HepG2 (cell line): ENCODE results near the gene CPZ. TPM values are rescaled to one million over a fixed set of nuclear protein-coding genes. Genes with fewer than 3 reads are reported as not detected.

Source experiments
- ATAC-seq: fragments of 200-7000 bp; cut with Tn5 transposase; 3 replicates; pipeline ENCODE4 v1.9.1; 2020; ENCODE audit warnings: mild to moderate bottlenecking, moderate library complexity
- BruUV-seq: library from RNA; stranded (reverse); fragments of 400-500 nt; replicated peaks from 2 replicates; lab custom pipeline; 2021; lab: Mats Ljungman, UMichigan
- CTCF ChIA-PET: fragments of 300-600 bp; formaldehyde crosslinking; extraction: SDS; loops from one replicate; lab custom pipeline; 2021; ENCODE audit warnings: low total read pairs, inconsistent platforms, low intra/inter-chr PET ratio; lab: Yijun Ruan, JAX
- POLR2A ChIA-PET: fragments of 350-600 bp; sonication (Branson Sonifier 250); formaldehyde crosslinking; loops from one replicate; lab custom pipeline; 2020; ENCODE audit warnings: antibody characterized with exemption, inconsistent platforms; lab: Yijun Ruan, JAX
- DNase-seq: peaks from one replicate; pipeline ENCODE4 v3.0.0-alpha.2; 2015; ENCODE audit warnings: low spot score
- FAIRE-seq: peaks from 3 replicates; lab custom pipeline; 2011; peaks lifted over from hg19 to GRCh38; lab: Jason Lieb, UNC
- H2AFZ ChIP-seq: one replicate; pipeline ENCODE4 v1.6.1; 2011; ENCODE audit warnings: low read length, inconsistent platforms
- H3K27ac ChIP-seq: fragments of 300-600 bp; 3 replicates; pipeline ENCODE4 v1.8.0; 2011; ENCODE audit warnings: mixed run types, mild to moderate bottlenecking, mixed read lengths, low read length, inconsistent platforms; ENCODE audit not compliant: insufficient read depth; ENCODE audit errors: extremely low read length
- H3K27me3 ChIP-seq, 2 experiments: fragments of 200-600 bp in 1 of 2; 2 replicates in 1 of 2; 3 replicates in 1 of 2; pipeline versions ENCODE4 v1.6.0 to v1.8.0; 2011; ENCODE audit warnings: low read length in 2 of 2, mild to moderate bottlenecking in 2 of 2, moderate library complexity in 2 of 2, inconsistent platforms in 1 of 2; ENCODE audit not compliant: insufficient read depth in 2 of 2, control insufficient read depth in 1 of 2
- H3K36me3 ChIP-seq, 2 experiments: fragments of 200-600 bp in 1 of 2; replicated peaks in 1 of 2; 2 replicates in 1 of 2; 3 replicates in 1 of 2; pipeline versions ENCODE4 v1.5.1 to v1.8.0; 2011; ENCODE audit warnings: low read length in 2 of 2, inconsistent platforms in 1 of 2; ENCODE audit not compliant: insufficient read depth in 2 of 2, control insufficient read depth in 1 of 2
- H3K4me1 ChIP-seq: 2 replicates; pipeline ENCODE4 v1.5.1; 2012; ENCODE audit warnings: low read length, inconsistent platforms; ENCODE audit not compliant: insufficient read depth
- H3K4me2 ChIP-seq: 2 replicates; pipeline ENCODE4 v1.6.0; 2011; ENCODE audit warnings: low read depth, low read length, inconsistent platforms
- H3K4me3 ChIP-seq, 3 experiments: fragments of 200-600 bp in 1 of 3; sonication (generic), shearing (Covaris generic) in 1 of 3; replicated peaks in 1 of 3; 2 replicates each; pipeline ENCODE4 v1.5.1; 2011 to 2016; ENCODE audit warnings: low read length in 3 of 3, inconsistent platforms in 2 of 3, low read depth in 2 of 3, mild to moderate bottlenecking in 2 of 3, control low read depth in 1 of 3, mixed read lengths in 1 of 3; ENCODE audit not compliant: insufficient read depth in 1 of 3
- H3K79me2 ChIP-seq: one replicate; pipeline ENCODE4 v1.6.1; 2011; ENCODE audit warnings: low read length, inconsistent platforms; ENCODE audit not compliant: insufficient read depth
- H3K9ac ChIP-seq: 2 replicates; pipeline ENCODE4 v1.6.0; 2011; ENCODE audit warnings: mild to moderate bottlenecking, low read depth, low read length, inconsistent platforms; ENCODE audit not compliant: insufficient read depth
- H3K9me3 ChIP-seq: 2 replicates; pipeline ENCODE4 v1.5.1; 2012; ENCODE audit warnings: mild to moderate bottlenecking, low read length
- H4K20me1 ChIP-seq: 2 replicates; pipeline ENCODE4 v1.6.0; 2011; ENCODE audit warnings: inconsistent platforms, mild to moderate bottlenecking, low read length, moderate library complexity; ENCODE audit not compliant: insufficient read depth
- GRHL1 ChIP-seq: sonication (generic); formaldehyde crosslinking; conservative IDR thresholded peaks from 2 replicates; pipeline ENCODE4 v1.8.0; 2022; ENCODE audit warnings: missing genetic modification reagents
- MBD4 ChIP-seq: IDR thresholded peaks from 2 replicates; pipeline ENCODE4 v1.6.1; 2012; ENCODE audit warnings: low read length, inconsistent platforms, borderline replicate concordance
- MIER3 ChIP-seq: IDR thresholded peaks from 2 replicates; pipeline ENCODE4 v1.6.1; 2016; ENCODE audit warnings: missing compliant biosample characterization, borderline replicate concordance
- RBM22 ChIP-seq: fragments of 200-400 bp; formaldehyde crosslinking; optimal IDR thresholded peaks from 2 replicates; pipeline ENCODE3; 2017; ENCODE audit warnings: mild to moderate bottlenecking, low read length, moderate library complexity
- SRSF9 ChIP-seq: fragments of 200-400 bp; formaldehyde crosslinking; IDR thresholded peaks from 2 replicates; pipeline ENCODE4 v1.6.1; 2018; ENCODE audit warnings: borderline replicate concordance, mild to moderate bottlenecking, low read depth, low read length; ENCODE audit not compliant: insufficient read depth, poor library complexity, severe bottlenecking
- TFDP2 ChIP-seq: sonication (generic); formaldehyde crosslinking; IDR thresholded peaks from 2 replicates; pipeline ENCODE4 v1.4.0; 2020; ENCODE audit warnings: missing genetic modification reagents
- ZFP41 ChIP-seq: sonication (generic); formaldehyde crosslinking; IDR thresholded peaks from 2 replicates; pipeline ENCODE4 v1.4.0; 2020; ENCODE audit warnings: mild to moderate bottlenecking, missing genetic modification reagents, borderline replicate concordance
- ZNF431 ChIP-seq: sonication (generic); formaldehyde crosslinking; IDR thresholded peaks from 2 replicates; pipeline ENCODE4 v1.9.0; 2022; ENCODE audit warnings: missing genetic modification reagents, low read depth, mild to moderate bottlenecking, borderline replicate concordance
- ZSCAN25 ChIP-seq: sonication (generic); formaldehyde crosslinking; IDR thresholded peaks from 2 replicates; pipeline ENCODE4 v1.8.0; 2022; ENCODE audit warnings: mild to moderate bottlenecking, missing genetic modification reagents
- WGBS: methylation state at CpG from one replicate; pipeline ENCODE4 v1.1.6; 2017; ENCODE audit warnings: low lambda C conversion rate; 5-methylcytosine and 5-hydroxymethylcytosine counted together
- in situ Hi-C: cut with HindIII; loops from 2 replicates; pipeline ENCODE4 v1.10.0; 2017; ENCODE audit warnings: low pct_unique_long_range_greater_than_20kb; ENCODE audit not compliant: extremely low pct_ligation_motif_present
- intact Hi-C: fragments of 100-400 bp; cut with micrococcal nuclease; formaldehyde crosslinking; loops from one replicate; pipeline ENCODE4 v1.10.0; 2022; ENCODE audit not compliant: unreplicated experiment
- polyA plus RNA-seq, 8 experiments: library from polyadenylated mRNA; depleted of rRNA in 3 of 8; stranded (reverse) in 7 of 8; unstranded in 1 of 8; fragments of >200 nt; fragmentation: Illumina TruSeq in 4 of 8; extraction: Trizol in 4 of 8; gene quantifications; 2 replicates each; pipeline versions ENCODE4 v1.2.1 to v1.2.3, GENCODE V29; 2011 to 2016; ENCODE audit warnings: low read depth in 4 of 8, missing spikeins in 1 of 8, mixed read lengths in 1 of 8; ENCODE audit not compliant: insufficient read depth in 1 of 8
- total RNA-seq, 5 experiments: library from RNA; depleted of rRNA; stranded (reverse); fragments of >200 nt; fragmentation: Illumina TruSeq; extraction: Trizol; gene quantifications; 2 replicates each; pipeline ENCODE4 v1.2.3, GENCODE V29; 2016; ENCODE audit warnings: low read depth in 1 of 5
- TF ChIP-seq, protein P1 (sequence below): sonication (generic); formaldehyde crosslinking; IDR thresholded peaks from 2 replicates; pipeline ENCODE4 v1.4.0; 2020; ENCODE audit warnings: missing genetic modification reagents, borderline replicate concordance
- TF ChIP-seq, protein P2 (sequence below): IDR thresholded peaks from 2 replicates; pipeline ENCODE4 v1.6.1; 2012; ENCODE audit warnings: low read depth, low read length, improper control_type of control experiment
- TF ChIP-seq, protein P3 (sequence below): sonication (generic); formaldehyde crosslinking; IDR thresholded peaks from 2 replicates; pipeline ENCODE4 v1.4.0; 2020; ENCODE audit warnings: missing genetic modification reagents, mild to moderate bottlenecking, borderline replicate concordance
- TF ChIP-seq, protein P4 (sequence below), 2 experiments: fragments of 450-650 bp in 1 of 2; sonication (generic) in 1 of 2; formaldehyde crosslinking; IDR thresholded peaks; 2 replicates each; pipeline versions ENCODE4 v1.5.0 to v1.8.0; 2020 to 2022; ENCODE audit warnings: mild to moderate bottlenecking in 1 of 2, missing genetic modification reagents in 1 of 2

Gene CPZ
- total and polyA plus RNA-seq, 2 of the 13 experiments (the other 11 are each of a cell fraction or from before 2014, with no cell fraction given), result 0.58 to 0.61 TPM

DNA sequence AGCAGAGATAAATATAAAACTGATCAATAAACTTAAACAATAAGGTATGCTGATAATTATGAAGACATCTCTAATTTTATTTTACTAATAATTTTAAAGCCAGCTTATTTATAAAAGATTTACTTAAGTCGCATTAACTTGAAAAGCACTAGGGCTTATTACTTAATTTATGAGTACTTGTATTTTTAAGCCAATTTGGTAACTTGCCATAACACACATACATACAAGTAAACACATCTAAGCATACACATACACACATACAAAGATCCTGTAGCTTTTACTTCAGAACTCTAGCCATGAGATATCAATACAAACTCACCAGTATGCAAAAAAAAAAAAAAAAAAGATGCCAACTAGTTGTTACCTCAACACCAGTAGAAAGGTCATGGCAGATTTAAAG is 22.4 kb upstream of the CPZ start:
- Histone ChIP-seq H3K27me3 (no peaks in the 10 kb centered on the region; a peak in 2 of 5 replicates), H3K4me2 (no peak overlapping the region), H3K4me1 (no peaks in the 10 kb centered on the region), H2AFZ (no peak overlapping the region), H3K27ac (no peak overlapping the region), H3K79me2 (no peaks in the 10 kb centered on the region), H3K9ac (no peak overlapping the region), H3K36me3 (no peaks in the 10 kb centered on the region), H3K4me3 (no peak overlapping the region), H3K9me3 (no peaks in the 10 kb centered on the region), H4K20me1 (no peaks in the 10 kb centered on the region)
- DNase-seq (no peak), FAIRE-seq (no peak), ATAC-seq (no peak)
- in situ Hi-C loops (no loop called here), intact Hi-C loops (no loop called here)
- 0% methylated on average over 1 of the region's 1 CpG for WGBS
- no TSS peak for BruUV-seq
- CTCF ChIA-PET, result no interaction called here
- POLR2A ChIA-PET, result no interaction called here
- TF ChIP-seq ZSCAN25 (CRISPR knock-in tag), result no peak
- TF ChIP-seq RBM22, result no peak
- no peak for TF ChIP-seq TFDP2 (CRISPR knock-in tag)
- no peak for TF ChIP-seq ZFP41 (CRISPR knock-in tag)
- TF ChIP-seq, protein P1, sequence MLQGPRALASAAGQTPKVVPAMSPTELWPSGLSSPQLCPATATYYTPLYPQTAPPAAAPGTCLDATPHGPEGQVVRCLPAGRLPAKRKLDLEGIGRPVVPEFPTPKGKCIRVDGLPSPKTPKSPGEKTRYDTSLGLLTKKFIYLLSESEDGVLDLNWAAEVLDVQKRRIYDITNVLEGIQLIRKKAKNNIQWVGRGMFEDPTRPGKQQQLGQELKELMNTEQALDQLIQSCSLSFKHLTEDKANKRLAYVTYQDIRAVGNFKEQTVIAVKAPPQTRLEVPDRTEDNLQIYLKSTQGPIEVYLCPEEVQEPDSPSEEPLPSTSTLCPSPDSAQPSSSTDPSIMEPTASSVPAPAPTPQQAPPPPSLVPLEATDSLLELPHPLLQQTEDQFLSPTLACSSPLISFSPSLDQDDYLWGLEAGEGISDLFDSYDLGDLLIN (CRISPR knock-in tag), result no peak
- TF ChIP-seq, protein P2, sequence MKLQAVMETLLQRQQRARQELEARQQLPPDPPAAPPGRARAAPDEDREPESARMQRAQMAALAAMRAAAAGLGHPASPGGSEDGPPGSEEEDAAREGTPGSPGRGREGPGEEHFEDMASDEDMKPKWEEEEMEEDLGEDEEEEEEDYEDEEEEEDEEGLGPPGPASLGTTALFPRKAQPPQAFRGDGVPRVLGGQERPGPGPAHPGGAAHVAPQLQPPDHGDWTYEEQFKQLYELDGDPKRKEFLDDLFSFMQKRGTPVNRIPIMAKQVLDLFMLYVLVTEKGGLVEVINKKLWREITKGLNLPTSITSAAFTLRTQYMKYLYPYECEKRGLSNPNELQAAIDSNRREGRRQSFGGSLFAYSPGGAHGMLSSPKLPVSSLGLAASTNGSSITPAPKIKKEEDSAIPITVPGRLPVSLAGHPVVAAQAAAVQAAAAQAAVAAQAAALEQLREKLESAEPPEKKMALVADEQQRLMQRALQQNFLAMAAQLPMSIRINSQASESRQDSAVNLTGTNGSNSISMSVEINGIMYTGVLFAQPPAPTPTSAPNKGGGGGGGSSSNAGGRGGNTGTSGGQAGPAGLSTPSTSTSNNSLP, result no peak
- TF ChIP-seq, protein P3, sequence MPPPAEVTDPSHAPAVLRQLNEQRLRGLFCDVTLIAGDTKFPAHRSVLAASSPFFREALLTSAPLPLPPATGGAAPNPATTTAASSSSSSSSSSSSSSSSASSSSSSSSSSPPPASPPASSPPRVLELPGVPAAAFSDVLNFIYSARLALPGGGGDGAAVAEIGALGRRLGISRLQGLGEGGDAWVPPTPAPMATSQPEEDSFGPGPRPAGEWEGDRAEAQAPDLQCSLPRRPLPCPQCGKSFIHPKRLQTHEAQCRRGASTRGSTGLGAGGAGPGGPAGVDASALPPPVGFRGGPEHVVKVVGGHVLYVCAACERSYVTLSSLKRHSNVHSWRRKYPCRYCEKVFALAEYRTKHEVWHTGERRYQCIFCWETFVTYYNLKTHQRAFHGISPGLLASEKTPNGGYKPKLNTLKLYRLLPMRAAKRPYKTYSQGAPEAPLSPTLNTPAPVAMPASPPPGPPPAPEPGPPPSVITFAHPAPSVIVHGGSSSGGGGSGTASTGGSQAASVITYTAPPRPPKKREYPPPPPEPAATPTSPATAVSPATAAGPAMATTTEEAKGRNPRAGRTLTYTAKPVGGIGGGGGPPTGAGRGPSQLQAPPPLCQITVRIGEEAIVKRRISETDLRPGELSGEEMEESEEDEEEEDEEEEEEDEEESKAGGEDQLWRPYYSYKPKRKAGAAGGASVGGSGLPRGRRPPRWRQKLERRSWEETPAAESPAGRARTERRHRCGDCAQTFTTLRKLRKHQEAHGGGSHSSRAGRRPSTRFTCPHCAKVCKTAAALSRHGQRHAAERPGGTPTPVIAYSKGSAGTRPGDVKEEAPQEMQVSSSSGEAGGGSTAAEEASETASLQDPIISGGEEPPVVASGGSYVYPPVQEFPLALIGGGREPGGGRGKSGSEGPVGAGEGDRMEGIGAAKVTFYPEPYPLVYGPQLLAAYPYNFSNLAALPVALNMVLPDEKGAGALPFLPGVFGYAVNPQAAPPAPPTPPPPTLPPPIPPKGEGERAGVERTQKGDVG, result no peak
- TF ChIP-seq, protein P4, sequence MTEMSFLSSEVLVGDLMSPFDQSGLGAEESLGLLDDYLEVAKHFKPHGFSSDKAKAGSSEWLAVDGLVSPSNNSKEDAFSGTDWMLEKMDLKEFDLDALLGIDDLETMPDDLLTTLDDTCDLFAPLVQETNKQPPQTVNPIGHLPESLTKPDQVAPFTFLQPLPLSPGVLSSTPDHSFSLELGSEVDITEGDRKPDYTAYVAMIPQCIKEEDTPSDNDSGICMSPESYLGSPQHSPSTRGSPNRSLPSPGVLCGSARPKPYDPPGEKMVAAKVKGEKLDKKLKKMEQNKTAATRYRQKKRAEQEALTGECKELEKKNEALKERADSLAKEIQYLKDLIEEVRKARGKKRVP (CRISPR knock-in tag; IDR thresholded peaks at IDR 0.05), result no peak
- TF ChIP-seq SRSF9, result no peak
- TF ChIP-seq MBD4, result no peak
- TF ChIP-seq GRHL1 (CRISPR knock-in tag), result no peak
- TF ChIP-seq MIER3 (CRISPR knock-in tag), result no peak
- TF ChIP-seq ZNF431 (CRISPR knock-in tag), result no peak
